IMR-90 (cell line): Measurements from ENCODE around the gene GPRC5C. TPM values are rescaled to one million over a fixed set of nuclear protein-coding genes. Genes with fewer than 3 reads are reported as not detected.

Experiments
- ATAC-seq: fragments of 200-7000 bp; cut with Tn5 transposase; 2 replicates; pipeline ENCODE4 v1.9.1; 2020; ENCODE audit warnings: low read depth, mild to moderate bottlenecking, moderate library complexity
- BruUV-seq: library from RNA; stranded (reverse); fragments of 400-500 nt; replicated peaks from 2 replicates; lab custom pipeline; 2021; lab: Mats Ljungman, UMichigan
- CTCF ChIA-PET: fragments of 300-600 bp; formaldehyde crosslinking; extraction: SDS; loops from one replicate; lab custom pipeline; 2021; ENCODE audit warnings: antibody characterized with exemption; lab: Yijun Ruan, JAX
- POLR2A ChIA-PET: fragments of 300-600 bp; sonication (Branson Sonifier 250); formaldehyde crosslinking; loops from one replicate; lab custom pipeline; 2022; ENCODE audit warnings: antibody characterized with exemption; ENCODE audit not compliant: unreplicated experiment; lab: Charles Lee
- DNase-seq: peaks from one replicate; pipeline ENCODE4 v3.0.0; 2013
- H2AFZ ChIP-seq: replicated peaks from 2 replicates; pipeline ENCODE3; 2013; ENCODE audit warnings: low read length, mild to moderate bottlenecking; ENCODE audit not compliant: poor library complexity
- H2AK5ac ChIP-seq: 2 replicates; pipeline ENCODE4 v1.6.1; 2013; ENCODE audit warnings: low read depth, low read length, inconsistent platforms
- H2AK9ac ChIP-seq: replicated peaks from 2 replicates; pipeline ENCODE3; 2013; ENCODE audit warnings: mild to moderate bottlenecking, low read depth, low read length, moderate library complexity; ENCODE audit not compliant: poor library complexity
- H2BK120ac ChIP-seq: 2 replicates; pipeline ENCODE4 v1.6.1; 2013; ENCODE audit warnings: low read depth, low read length, inconsistent platforms
- H2BK15ac ChIP-seq: 3 replicates; pipeline ENCODE4 v1.6.1; 2013; ENCODE audit warnings: low read depth, low read length, inconsistent platforms
- H2BK20ac ChIP-seq: 2 replicates; pipeline ENCODE4 v1.6.1; 2013; ENCODE audit warnings: low read depth, mild to moderate bottlenecking, inconsistent platforms, low read length, moderate library complexity
- H2BK5ac ChIP-seq: 2 replicates; pipeline ENCODE4 v1.6.1; 2013; ENCODE audit warnings: mild to moderate bottlenecking, low read depth, low read length, inconsistent platforms; ENCODE audit not compliant: poor library complexity, severe bottlenecking
- H3K14ac ChIP-seq: replicated peaks from 2 replicates; pipeline ENCODE4 v1.6.1; 2013; ENCODE audit warnings: low read depth, low read length, inconsistent platforms
- H3K18ac ChIP-seq: 2 replicates; pipeline ENCODE4 v1.6.1; 2013; ENCODE audit warnings: low read depth, low read length, control low read depth
- H3K23ac ChIP-seq: 2 replicates; pipeline ENCODE4 v1.6.1; 2013; ENCODE audit warnings: low read depth, low read length, inconsistent platforms
- H3K27ac ChIP-seq: 2 replicates; pipeline ENCODE4 v1.5.1; 2013; ENCODE audit warnings: mild to moderate bottlenecking, control low read depth, low read length; ENCODE audit not compliant: insufficient read depth
- H3K27me3 ChIP-seq: 2 replicates; pipeline ENCODE4 v1.6.1; 2013; ENCODE audit warnings: low read length; ENCODE audit not compliant: control insufficient read depth, insufficient read depth
- H3K36me3 ChIP-seq: 2 replicates; pipeline ENCODE4 v1.6.1; 2013; ENCODE audit warnings: low read length, mixed read lengths; ENCODE audit not compliant: control insufficient read depth, insufficient read depth
- H3K4ac ChIP-seq: 2 replicates; pipeline ENCODE4 v1.6.1; 2013; ENCODE audit warnings: low read depth, low read length, inconsistent platforms
- H3K4me1 ChIP-seq: 2 replicates; pipeline ENCODE4 v1.6.1; 2013; ENCODE audit warnings: low read length, mixed read lengths; ENCODE audit not compliant: control insufficient read depth, insufficient read depth
- H3K4me2 ChIP-seq: 2 replicates; pipeline ENCODE4 v1.6.1; 2013; ENCODE audit warnings: low read depth, mild to moderate bottlenecking, control low read depth, low read length, moderate library complexity
- H3K4me3 ChIP-seq: 2 replicates; pipeline ENCODE4 v1.5.1; 2013; ENCODE audit warnings: low read depth, mild to moderate bottlenecking, control low read depth, low read length, moderate library complexity; ENCODE audit not compliant: insufficient read depth
- H3K56ac ChIP-seq: 2 replicates; pipeline ENCODE4 v1.6.1; 2013; ENCODE audit warnings: low read length, inconsistent platforms; ENCODE audit not compliant: insufficient read depth; ENCODE audit errors: extremely low read depth
- H3K79me1 ChIP-seq, 2 experiments: 2 replicates each; pipeline ENCODE4 v1.6.1; 2013; ENCODE audit warnings: low read length in 2 of 2, inconsistent platforms in 1 of 2, low read depth in 1 of 2
- H3K9ac ChIP-seq: 2 replicates; pipeline ENCODE4 v1.6.1; 2013; ENCODE audit warnings: low read depth, low read length, control low read depth
- H3K9me1 ChIP-seq: 2 replicates; pipeline ENCODE4 v1.6.1; 2013; ENCODE audit warnings: low read length, inconsistent platforms; ENCODE audit not compliant: insufficient read depth
- H3K9me3 ChIP-seq: 2 replicates; pipeline ENCODE4 v1.6.1; 2013; ENCODE audit warnings: low read length; ENCODE audit not compliant: control insufficient read depth, insufficient read depth
- H4K20me1 ChIP-seq: 2 replicates; pipeline ENCODE4 v1.6.1; 2013; ENCODE audit warnings: low read length, inconsistent platforms; ENCODE audit not compliant: insufficient read depth
- H4K5ac ChIP-seq: 2 replicates; pipeline ENCODE4 v1.6.1; 2013; ENCODE audit warnings: mild to moderate bottlenecking, low read depth, low read length, control low read depth
- H4K8ac ChIP-seq, 2 experiments: 2 replicates each; pipeline ENCODE4 v1.6.1; 2013; ENCODE audit warnings: low read depth in 2 of 2, low read length in 2 of 2, control low read depth in 1 of 2, inconsistent platforms in 1 of 2
- H4K91ac ChIP-seq: 2 replicates; pipeline ENCODE4 v1.6.1; 2013; ENCODE audit warnings: low read depth, low read length, inconsistent platforms; ENCODE audit not compliant: insufficient read depth
- CEBPB ChIP-seq: IDR thresholded peaks from 2 replicates; pipeline ENCODE4 v1.6.1; 2012; ENCODE audit warnings: low read depth, low read length, improper control_type of control experiment
- RAD21 ChIP-seq: IDR thresholded peaks from 2 replicates; pipeline ENCODE4 v1.6.1; 2012; ENCODE audit warnings: low read length, improper control_type of control experiment
- WGBS, 2 experiments: methylation state at CpG; one replicate each; pipeline versions ENCODE4 v1.1.5 to v1.1.7; 2013; ENCODE audit warnings: missing lambda C conversion rate in 2 of 2; ENCODE audit not compliant: insufficient read length in 1 of 2; ENCODE audit errors: extremely low coverage in 2 of 2; 5-methylcytosine and 5-hydroxymethylcytosine counted together
- dilution Hi-C: fragments of 300-500 bp; cut with HindIII; formaldehyde crosslinking; loops from one replicate; pipeline ENCODE4 v1.14.3; 2018; ENCODE audit warnings: low sequenced_read_pairs; ENCODE audit not compliant: unreplicated experiment
- in situ Hi-C: fragments of 300-500 bp; cut with MboI; formaldehyde crosslinking; loops from 3 replicates; pipeline ENCODE4 v1.14.3; 2019; ENCODE audit warnings: low sequenced_read_pairs, inconsistent platforms, mixed read lengths
- intact Hi-C: fragments of 100-400 bp; cut with micrococcal nuclease; formaldehyde crosslinking; loops from 2 replicates; pipeline ENCODE4 v1.10.0; 2022
- polyA plus RNA-seq, 3 experiments: library from polyadenylated mRNA; depleted of rRNA; stranded (reverse); fragments of >200 nt; gene quantifications; 2 replicates each; pipeline ENCODE4 v1.2.3, GENCODE V29; 2012; ENCODE audit warnings: low replicate concordance in 1 of 3
- total RNA-seq: library from RNA; depleted of rRNA; stranded (reverse); fragments of >200 nt; gene quantifications from 2 replicates; pipeline ENCODE4 v1.2.3, GENCODE V29; 2012
- TF ChIP-seq, protein P1 (sequence below): fragments of 150-350 bp; IDR thresholded peaks from 2 replicates; pipeline ENCODE4 v1.6.1; 2017; ENCODE audit warnings: mild to moderate bottlenecking, antibody characterized with exemption, low read length, low read depth

GPRC5C gene
- total and polyA plus RNA-seq, 2 of the 4 experiments (the other 2 are of a cell fraction) = not detected

GRCh38 chr17:74392848-74393247 lies 39.0 kb upstream of the GPRC5C start:
- POLR2A ChIA-PET = no interaction called here
- peaks cover 17% of the 10 kb centered on the region for H3K9me3 ChIP-seq
- no peaks in the 10 kb centered on the region for H4K20me1 ChIP-seq
- no peak overlapping the region for H3K4ac ChIP-seq
- no peak overlapping the region for H3K18ac ChIP-seq
- H4K91ac ChIP-seq = no peak overlapping the region
- no peaks in the 10 kb centered on the region for H3K79me1 ChIP-seq
- no peak overlapping the region for H2AK5ac ChIP-seq
- no peak overlapping the region for H3K14ac ChIP-seq
- BruUV-seq = no TSS peak
- no peak overlapping the region for H2BK120ac ChIP-seq
- CTCF ChIA-PET = no interaction called here
- H4K8ac ChIP-seq = no peak overlapping the region
- no peaks in the 10 kb centered on the region for H3K4me1 ChIP-seq
- dilution Hi-C loops = no loop called here
- in situ Hi-C loops = no loop called here
- no peak overlapping the region for H2AK9ac ChIP-seq
- H3K27me3 ChIP-seq = no peaks in the 10 kb centered on the region
- no peak overlapping the region for H3K27ac ChIP-seq
- no peak overlapping the region for H3K4me3 ChIP-seq
- DNase-seq = no peak
- no peak overlapping the region for H2BK20ac ChIP-seq
- H2AFZ ChIP-seq = no peak overlapping the region
- intact Hi-C loops = no loop called here
- H3K36me3 ChIP-seq = no peaks in the 10 kb centered on the region
- ATAC-seq = no peak
- no peak overlapping the region for H3K23ac ChIP-seq
- no peak overlapping the region for H3K9ac ChIP-seq
- no peak overlapping the region for H3K4me2 ChIP-seq
- H4K5ac ChIP-seq = no peak overlapping the region
- no peak overlapping the region for H3K56ac ChIP-seq
- H3K9me1 ChIP-seq = no peaks in the 10 kb centered on the region
- TF ChIP-seq, protein P1, sequence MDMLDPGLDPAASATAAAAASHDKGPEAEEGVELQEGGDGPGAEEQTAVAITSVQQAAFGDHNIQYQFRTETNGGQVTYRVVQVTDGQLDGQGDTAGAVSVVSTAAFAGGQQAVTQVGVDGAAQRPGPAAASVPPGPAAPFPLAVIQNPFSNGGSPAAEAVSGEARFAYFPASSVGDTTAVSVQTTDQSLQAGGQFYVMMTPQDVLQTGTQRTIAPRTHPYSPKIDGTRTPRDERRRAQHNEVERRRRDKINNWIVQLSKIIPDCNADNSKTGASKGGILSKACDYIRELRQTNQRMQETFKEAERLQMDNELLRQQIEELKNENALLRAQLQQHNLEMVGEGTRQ = 0 out of 2 replicates have a peak, but pooled peaks have one; percentile 5
- TF ChIP-seq RAD21 (no peak), CEBPB (no peak)
- no peak overlapping the region for H2BK5ac ChIP-seq
- no peak overlapping the region for H2BK15ac ChIP-seq
- whole genome bisulfite sequencing, 2 experiments = no CpG with 5 or more reads among the region's 5 CpGs
